ENCODE data around the gene CDK14. TPM values are rescaled to one million over a fixed set of nuclear protein-coding genes. Genes with fewer than 3 reads are reported as not detected.

Gene CDK14
- total RNA-seq, 2 donors from 2014 or later: 8.7 to 13.4 TPM

- no peak overlapping the region for H3K4me3 Mint-ChIP-seq
- Histone ChIP-seq H3K27me3 (ENCODE audit: control insufficient read depth, insufficient read depth, low read length, poor library complexity, severe bottlenecking) (peaks cover 16% of the 10 kb centered on the region), H3K9me3 (ENCODE audit: control insufficient read depth, low read length) (no peaks in the 10 kb centered on the region), H3K27ac (ENCODE audit: low read depth, low read length) (no peak overlapping the region), H3K9ac (ENCODE audit: extremely low read depth, low read length, poor library complexity, severe bottlenecking) (no peak overlapping the region), H3K4me3 (ENCODE audit: low read length) (no peak overlapping the region), H3K36me3 (ENCODE audit: control insufficient read depth, insufficient read depth, low read length) (no peaks in the 10 kb centered on the region), H3K4me1 (ENCODE audit: control insufficient read depth, insufficient read depth, low read length) (peaks cover 2% of the 10 kb centered on the region)
- no peaks in the 10 kb centered on the region for H3K36me3 Mint-ChIP-seq (ENCODE audit: low read depth)
- no peak for TF ChIP-seq CTCF (conservative IDR thresholded peaks at IDR 0.05)
- H3K9me3 Mint-ChIP-seq: no peaks in the 10 kb centered on the region
- H3K27me3 Mint-ChIP-seq (ENCODE audit: insufficient read depth): peaks cover 20% of the 10 kb centered on the region
- WGBS, 2 experiments (ENCODE audit: insufficient coverage in 1 of 2, insufficient read length in 1 of 2): 94 to 100% methylated on average over 1 to 4 of the region's 4 CpGs
- peaks cover 18% of the 10 kb centered on the region for H3K4me1 Mint-ChIP-seq
- DNase-seq: no peak
- no peak overlapping the region for H3K27ac Mint-ChIP-seq
Measured at GRCh38 chr7:90599892-90600555, 3.9 kb downstream of the CDK14 start.

GRCh38 chr7:90602303-90602702, 6.2 kb downstream of the CDK14 start:
- no peak overlapping the region for H3K4me3 ChIP-seq (ENCODE audit: low read length)
- H3K36me3 ChIP-seq (ENCODE audit: control insufficient read depth, insufficient read depth, low read length): no peaks in the 10 kb centered on the region
- no peak overlapping the region for H3K27ac ChIP-seq (ENCODE audit: low read depth, low read length)
- H3K4me1 ChIP-seq (ENCODE audit: control insufficient read depth, insufficient read depth, low read length): peaks cover under 1% of the 10 kb centered on the region
- no peaks in the 10 kb centered on the region for H3K9me3 ChIP-seq (ENCODE audit: control insufficient read depth, low read length)
- no peak overlapping the region for H3K9ac ChIP-seq (ENCODE audit: extremely low read depth, low read length, poor library complexity, severe bottlenecking)
- WGBS, 2 experiments (ENCODE audit: insufficient coverage in 1 of 2, insufficient read length in 1 of 2): 97 to 100% methylated on average over 1 of the region's 1 CpG
- peaks cover 9% of the 10 kb centered on the region for H3K27me3 ChIP-seq (ENCODE audit: control insufficient read depth, insufficient read depth, low read length, poor library complexity, severe bottlenecking)
- H3K27me3 Mint-ChIP-seq (ENCODE audit: insufficient read depth): peaks cover 11% of the 10 kb centered on the region
- DNase-seq: no peak
- H3K4me1 Mint-ChIP-seq: peaks cover 10% of the 10 kb centered on the region
- H3K4me3 Mint-ChIP-seq: no peak overlapping the region
- H3K27ac Mint-ChIP-seq: no peak overlapping the region
- no peak for TF ChIP-seq CTCF (conservative IDR thresholded peaks at IDR 0.05)
- no peaks in the 10 kb centered on the region for H3K36me3 Mint-ChIP-seq (ENCODE audit: low read depth)
- H3K9me3 Mint-ChIP-seq: no peaks in the 10 kb centered on the region

GRCh38 chr7:90603346-90603745, 7.2 kb downstream of the CDK14 start:
- no peaks in the 10 kb centered on the region for H3K9me3 ChIP-seq (ENCODE audit: control insufficient read depth, low read length)
- TF ChIP-seq CTCF (conservative IDR thresholded peaks at IDR 0.05): no peak
- H3K27me3 ChIP-seq (ENCODE audit: control insufficient read depth, insufficient read depth, low read length, poor library complexity, severe bottlenecking): no peaks in the 10 kb centered on the region
- Mint-ChIP-seq H3K4me1 (peaks cover 5% of the 10 kb centered on the region), H3K27ac (no peak overlapping the region), H3K27me3 (ENCODE audit: insufficient read depth) (peaks cover 4% of the 10 kb centered on the region), H3K36me3 (ENCODE audit: low read depth) (no peaks in the 10 kb centered on the region), H3K9me3 (no peaks in the 10 kb centered on the region), H3K4me3 (no peak overlapping the region)
- H3K9ac ChIP-seq (ENCODE audit: extremely low read depth, low read length, poor library complexity, severe bottlenecking): no peak overlapping the region
- no peaks in the 10 kb centered on the region for H3K36me3 ChIP-seq (ENCODE audit: control insufficient read depth, insufficient read depth, low read length)
- no peak overlapping the region for H3K4me3 ChIP-seq (ENCODE audit: low read length)
- no peaks in the 10 kb centered on the region for H3K4me1 ChIP-seq (ENCODE audit: control insufficient read depth, insufficient read depth, low read length)
- 100% methylated on average over 1 of the region's 1 CpG; no CpG with 5 or more reads in 1 of the 2 experiments for WGBS, 2 experiments (ENCODE audit: insufficient coverage in 1 of 2, insufficient read length in 1 of 2)
- H3K27ac ChIP-seq (ENCODE audit: low read depth, low read length): no peak overlapping the region
- DNase-seq: no peak
